ENCODE results near the gene BRIX1.
"Not testable (repeated sequence)": the region's sequence is repeated elsewhere in the genome, so short reads cannot be mapped to it uniquely, and the experiment has no call there.

Gene BRIX1

GRCh38 chr5:34971655-34972054 is 56.1 kb downstream of the BRIX1 start:
- not testable (repeated sequence) for DNase-seq

Data from activated CD4-positive, alpha-beta T cell treated with anti-CD3 and anti-CD28 coated beads, Interleukin-2, amount 50 U/mL, for 1 hour (primary cell).